H9 (cell line): ENCODE data around the gene KIRREL3. TPM values are rescaled to one million over a fixed set of nuclear protein-coding genes. Genes with fewer than 3 reads are reported as not detected.
A peak's percentile ranks its signal among the peaks of the same experiment; 100 is the strongest.

Experiments
- DNase-seq: peaks from one replicate; pipeline ENCODE4 v3.0.0-alpha.2; 2017
- H2AFZ ChIP-seq: one replicate; pipeline ENCODE4 v1.6.1; 2013; ENCODE audit warnings: mild to moderate bottlenecking, low read length, control low read depth, moderate library complexity
- H2AK5ac ChIP-seq: 2 replicates; pipeline ENCODE4 v1.6.1; 2013; ENCODE audit warnings: low read length, control low read depth, mixed read lengths; ENCODE audit not compliant: insufficient read length
- H2BK120ac ChIP-seq: one replicate; pipeline ENCODE4 v1.6.1; 2013; ENCODE audit warnings: low read depth, mild to moderate bottlenecking, low read length, control low read depth, inconsistent platforms; ENCODE audit not compliant: poor library complexity, severe bottlenecking
- H2BK12ac ChIP-seq: 2 replicates; pipeline ENCODE4 v1.6.1; 2013; ENCODE audit warnings: low read length, control low read depth, mixed read lengths, low read depth; ENCODE audit not compliant: insufficient read length
- H2BK15ac ChIP-seq: 2 replicates; pipeline ENCODE4 v1.6.1; 2013; ENCODE audit warnings: low read depth, low read length, control low read depth
- H2BK20ac ChIP-seq: one replicate; pipeline ENCODE4 v1.6.1; 2013; ENCODE audit warnings: low read depth, mild to moderate bottlenecking, low read length, control low read depth, inconsistent platforms; ENCODE audit not compliant: poor library complexity, severe bottlenecking
- H2BK5ac ChIP-seq: 2 replicates; pipeline ENCODE4 v1.6.1; 2013; ENCODE audit warnings: low read length, control low read depth, mixed read lengths; ENCODE audit not compliant: insufficient read length
- H3K14ac ChIP-seq: 2 replicates; pipeline ENCODE4 v1.6.1; 2013; ENCODE audit warnings: low read length, control low read depth; ENCODE audit not compliant: insufficient read depth
- H3K18ac ChIP-seq: 2 replicates; pipeline ENCODE4 v1.6.1; 2013; ENCODE audit warnings: low read depth, mild to moderate bottlenecking, mixed read lengths, low read length, control low read depth; ENCODE audit not compliant: insufficient read length
- H3K23ac ChIP-seq: 2 replicates; pipeline ENCODE4 v1.6.1; 2013; ENCODE audit warnings: low read length, control low read depth, mixed read lengths, low read depth; ENCODE audit not compliant: insufficient read length
- H3K23me2 ChIP-seq: 2 replicates; pipeline ENCODE4 v1.6.1; 2013; ENCODE audit warnings: low read depth, mild to moderate bottlenecking, mixed read lengths, low read length, control low read depth; ENCODE audit not compliant: insufficient read length, poor library complexity, severe bottlenecking
- H3K27ac ChIP-seq: 2 replicates; pipeline ENCODE4 v1.5.1; 2013; ENCODE audit warnings: low read length, control low read depth, mixed read lengths, low read depth; ENCODE audit not compliant: insufficient read length
- H3K27me3 ChIP-seq: 2 replicates; pipeline ENCODE4 v1.6.1; 2013; ENCODE audit warnings: low read length, control low read depth, inconsistent platforms; ENCODE audit not compliant: insufficient read depth
- H3K4ac ChIP-seq: 2 replicates; pipeline ENCODE4 v1.6.1; 2013; ENCODE audit warnings: low read depth, mild to moderate bottlenecking, control low read depth, inconsistent platforms, low read length, moderate library complexity
- H3K4me1 ChIP-seq: 2 replicates; pipeline ENCODE4 v1.6.1; 2013; ENCODE audit warnings: low read length, control low read depth, inconsistent platforms; ENCODE audit not compliant: insufficient read depth
- H3K4me2 ChIP-seq: 2 replicates; pipeline ENCODE4 v1.6.1; 2013; ENCODE audit warnings: low read length, control low read depth, mixed read lengths; ENCODE audit not compliant: insufficient read length, insufficient read depth
- H3K56ac ChIP-seq: 2 replicates; pipeline ENCODE4 v1.6.1; 2013; ENCODE audit warnings: low read depth, mild to moderate bottlenecking, mixed read lengths, low read length, control low read depth; ENCODE audit not compliant: insufficient read length
- H3K79me1 ChIP-seq: 2 replicates; pipeline ENCODE4 v1.6.1; 2013; ENCODE audit warnings: low read depth, mild to moderate bottlenecking, moderate library complexity, low read length, control low read depth, inconsistent platforms; ENCODE audit not compliant: insufficient read depth, poor library complexity, severe bottlenecking
- H3K79me2 ChIP-seq: 2 replicates; pipeline ENCODE4 v1.6.1; 2013; ENCODE audit warnings: low read length, control low read depth, inconsistent platforms; ENCODE audit not compliant: insufficient read depth
- H3K9ac ChIP-seq: 2 replicates; pipeline ENCODE4 v1.6.1; 2013; ENCODE audit warnings: low read length, control low read depth, mixed read lengths; ENCODE audit not compliant: insufficient read length; ENCODE audit errors: extremely low read depth
- H3K9me3 ChIP-seq: one replicate; pipeline ENCODE4 v1.6.1; 2013; ENCODE audit warnings: low read depth, low read length, inconsistent platforms; ENCODE audit not compliant: control insufficient read depth
- H3T11ph ChIP-seq: one replicate; pipeline ENCODE4 v1.6.1; 2013; ENCODE audit warnings: mild to moderate bottlenecking, low read length, control low read depth, inconsistent platforms
- H4K20me1 ChIP-seq: one replicate; pipeline ENCODE4 v1.6.1; 2013; ENCODE audit not compliant: control insufficient read depth, insufficient read length, insufficient read depth
- H4K5ac ChIP-seq: 2 replicates; pipeline ENCODE4 v1.6.1; 2013; ENCODE audit warnings: low read depth, mild to moderate bottlenecking, mixed read lengths, low read length, control low read depth; ENCODE audit not compliant: insufficient read length
- H4K8ac ChIP-seq: replicated peaks from 2 replicates; pipeline ENCODE4 v1.6.1; 2013; ENCODE audit warnings: low read length, control low read depth, mixed read lengths, low read depth; ENCODE audit not compliant: insufficient read length
- H4K91ac ChIP-seq: 2 replicates; pipeline ENCODE4 v1.6.1; 2013; ENCODE audit warnings: low read depth, mild to moderate bottlenecking, moderate library complexity, mixed read lengths, low read length, control low read depth; ENCODE audit not compliant: insufficient read length
- H3K27ac Mint-ChIP-seq, 3 experiments: 2 replicates in 2 of 3; 3 replicates in 1 of 3; pipeline ENCODE4 v1.8.0; 2020 to 2021; ENCODE audit warnings: mixed read lengths in 3 of 3, mild to moderate bottlenecking in 1 of 3, moderate library complexity in 1 of 3
- H3K27me3 Mint-ChIP-seq: 2 replicates; pipeline ENCODE4 v1.8.0; 2021; ENCODE audit warnings: low read depth, mild to moderate bottlenecking, moderate library complexity, mixed read lengths
- H3K36me3 Mint-ChIP-seq, 3 experiments: 2 replicates in 2 of 3; 3 replicates in 1 of 3; pipeline ENCODE4 v1.8.0; 2020 to 2021; ENCODE audit warnings: low read depth in 3 of 3, mixed read lengths in 3 of 3; ENCODE audit not compliant: insufficient read depth in 1 of 3
- H3K4me1 Mint-ChIP-seq, 2 experiments: 2 replicates each; pipeline ENCODE4 v1.8.0; 2020; ENCODE audit warnings: mixed read lengths in 2 of 2
- H3K4me3 Mint-ChIP-seq, 2 experiments: 2 replicates in 1 of 2; 3 replicates in 1 of 2; pipeline ENCODE4 v1.8.0; 2020 to 2021; ENCODE audit warnings: mild to moderate bottlenecking in 2 of 2, mixed read lengths in 2 of 2, moderate library complexity in 1 of 2
- H3K9me3 Mint-ChIP-seq, 2 experiments: 2 replicates in 1 of 2; 3 replicates in 1 of 2; pipeline ENCODE4 v1.8.0; 2020; ENCODE audit warnings: mild to moderate bottlenecking in 2 of 2, mixed read lengths in 2 of 2, moderate library complexity in 1 of 2
- WGBS: extraction: QIAGEN DNeasy Blood & Tissue Kit; methylation state at CpG from one replicate; pipeline ENCODE4 v1.1.7; 2013; ENCODE audit warnings: missing lambda C conversion rate, low lambda C conversion rate, mixed read lengths; ENCODE audit not compliant: insufficient read length; ENCODE audit errors: extremely low coverage; 5-methylcytosine and 5-hydroxymethylcytosine counted together
- total RNA-seq: library from RNA; stranded (reverse); gene quantifications from 2 replicates; pipeline ENCODE4 v1.2.1, GENCODE V29; 2021
- TF ChIP-seq, protein P1 (sequence below): fragments of 200-600 bp; sonication (generic); conservative IDR thresholded peaks from 3 replicates; pipeline ENCODE4 v1.8.0; 2021; ENCODE audit warnings: antibody characterized with exemption, mild to moderate bottlenecking

The KIRREL3 gene
- total RNA-seq, 1 experiment from 2014 or later = 0.17 TPM

DNA sequence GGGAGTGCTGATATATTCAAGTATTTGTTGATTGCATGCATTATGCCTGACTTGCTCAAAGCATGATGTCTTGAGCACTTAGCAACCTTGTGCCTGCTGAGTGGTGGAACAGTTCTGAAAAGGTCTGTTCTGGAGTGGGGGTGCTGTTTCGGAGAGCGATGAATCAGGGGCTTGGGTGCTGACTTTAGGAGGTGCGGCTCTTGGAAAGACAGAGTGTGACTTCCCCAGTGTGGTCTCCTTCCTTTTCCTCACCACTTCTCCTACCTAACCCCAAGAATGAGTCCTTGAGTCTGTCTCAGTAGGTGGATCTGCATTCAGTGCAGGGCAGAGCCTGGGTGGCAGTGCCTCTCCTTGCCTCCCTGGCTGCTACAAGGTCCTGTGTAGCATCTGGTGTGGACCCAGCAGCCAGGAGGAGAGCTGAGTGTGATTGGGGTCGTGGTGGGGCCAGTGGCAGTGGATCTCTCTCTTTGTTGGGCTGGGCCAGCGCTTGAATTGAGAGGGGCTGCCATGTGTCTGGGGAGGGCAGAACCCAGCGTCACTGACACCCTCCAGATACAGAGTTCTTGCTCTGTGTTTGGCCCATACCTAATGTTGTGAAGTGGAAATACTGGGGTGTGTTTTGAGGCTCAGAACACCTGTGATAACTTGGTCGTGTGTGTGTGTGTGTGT, 609.1 kb downstream of the KIRREL3 start:
- no peak overlapping the region for H3K4ac ChIP-seq
- H2BK5ac ChIP-seq = no peak overlapping the region
- H3K56ac ChIP-seq = no peak overlapping the region
- H3K27me3 ChIP-seq = no peaks in the 10 kb centered on the region
- no peak overlapping the region for H2AK5ac ChIP-seq
- no peaks in the 10 kb centered on the region for H3K79me1 ChIP-seq
- no peaks in the 10 kb centered on the region; the same call in 1 of the 2 replicates for H3K79me2 ChIP-seq
- H3K4me1 ChIP-seq = peaks cover 2% of the 10 kb centered on the region; the same call in 1 of the 2 replicates
- no peak overlapping the region for H2BK120ac ChIP-seq
- H3K4me2 ChIP-seq = no peak overlapping the region
- no peak overlapping the region for H3K18ac ChIP-seq
- H2BK15ac ChIP-seq = no peak overlapping the region
- H3K23ac ChIP-seq = no peak overlapping the region
- H3K27ac ChIP-seq = no peak overlapping the region
- peak overlapping the region in 1 of 3 experiments; percentile 59; a peak in 4 of 7 replicates for H3K27ac Mint-ChIP-seq
- no peak overlapping the region for H2BK12ac ChIP-seq
- no peaks in the 10 kb centered on the region for H3K23me2 ChIP-seq
- no peaks in the 10 kb centered on the region; a peak in 1 of 5 replicates for H3K9me3 Mint-ChIP-seq
- H4K8ac ChIP-seq = no peak overlapping the region
- H3K36me3 Mint-ChIP-seq = no peaks in the 10 kb centered on the region; a peak in 1 of 7 replicates
- H3K4me3 Mint-ChIP-seq = no peak overlapping the region; a peak in 1 of 5 replicates
- H3K9me3 ChIP-seq = no peaks in the 10 kb centered on the region
- H4K20me1 ChIP-seq = no peaks in the 10 kb centered on the region
- H4K91ac ChIP-seq = no peak overlapping the region
- no peak overlapping the region for H2BK20ac ChIP-seq
- no peaks in the 10 kb centered on the region for H3K27me3 Mint-ChIP-seq
- no peak for DNase-seq
- H3K14ac ChIP-seq = no peak overlapping the region
- no peak overlapping the region for H2AFZ ChIP-seq
- H3K9ac ChIP-seq = no peak overlapping the region
- TF ChIP-seq, protein P1, sequence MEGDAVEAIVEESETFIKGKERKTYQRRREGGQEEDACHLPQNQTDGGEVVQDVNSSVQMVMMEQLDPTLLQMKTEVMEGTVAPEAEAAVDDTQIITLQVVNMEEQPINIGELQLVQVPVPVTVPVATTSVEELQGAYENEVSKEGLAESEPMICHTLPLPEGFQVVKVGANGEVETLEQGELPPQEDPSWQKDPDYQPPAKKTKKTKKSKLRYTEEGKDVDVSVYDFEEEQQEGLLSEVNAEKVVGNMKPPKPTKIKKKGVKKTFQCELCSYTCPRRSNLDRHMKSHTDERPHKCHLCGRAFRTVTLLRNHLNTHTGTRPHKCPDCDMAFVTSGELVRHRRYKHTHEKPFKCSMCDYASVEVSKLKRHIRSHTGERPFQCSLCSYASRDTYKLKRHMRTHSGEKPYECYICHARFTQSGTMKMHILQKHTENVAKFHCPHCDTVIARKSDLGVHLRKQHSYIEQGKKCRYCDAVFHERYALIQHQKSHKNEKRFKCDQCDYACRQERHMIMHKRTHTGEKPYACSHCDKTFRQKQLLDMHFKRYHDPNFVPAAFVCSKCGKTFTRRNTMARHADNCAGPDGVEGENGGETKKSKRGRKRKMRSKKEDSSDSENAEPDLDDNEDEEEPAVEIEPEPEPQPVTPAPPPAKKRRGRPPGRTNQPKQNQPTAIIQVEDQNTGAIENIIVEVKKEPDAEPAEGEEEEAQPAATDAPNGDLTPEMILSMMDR = no peak
- peaks cover 19 to 26% of the 10 kb centered on the region in 2 experiments for H3K4me1 Mint-ChIP-seq
- H3T11ph ChIP-seq = no peak overlapping the region
- no peak overlapping the region for H4K5ac ChIP-seq
- WGBS = no CpG with 5 or more reads among the region's 7 CpGs
